ENCODE results near the gene EEIG2. TPM values are rescaled to one million over a fixed set of nuclear protein-coding genes. Genes with fewer than 3 reads are reported as not detected.

EEIG2 gene
- total RNA-seq, 2 experiments from 2014 or later = 14.5 to 16.3 TPM

- Mint-ChIP-seq H3K36me3 (ENCODE audit: low read depth) (peaks cover 3% of the 10 kb centered on the region), H3K27ac (no peak overlapping the region), H3K27me3 (no peaks in the 10 kb centered on the region), H3K9me3 (no peaks in the 10 kb centered on the region), H3K4me3 (no peak overlapping the region), H3K4me1 (peaks cover 26% of the 10 kb centered on the region)
- ChIA-PET CTCF (interaction anchor here (1.8 kb wide), 1 partner anchor 9 kb away, joined by 4 read pairs; no protein-coding TSS in a partner anchor), POLR2A (interaction anchor here (0.6 kb wide), 1 partner anchor 72 kb away, joined by 9 read pairs; no protein-coding TSS in a partner anchor)
- DNase-seq = no peak
These were observed 33.5 kb downstream of the EEIG2 start for GRCh38 chr1:108593448-108593847.

GRCh38 chr1:108595507-108595906 is 35.6 kb downstream of the EEIG2 start:
- DNase-seq = no peak
- H3K9me3 Mint-ChIP-seq = no peaks in the 10 kb centered on the region
- peaks cover 1% of the 10 kb centered on the region for H3K36me3 Mint-ChIP-seq (ENCODE audit: low read depth)
- H3K4me1 Mint-ChIP-seq = peaks cover 16% of the 10 kb centered on the region
- ChIA-PET CTCF (interaction anchor here (1.0 kb wide), 1 partner anchor 33 kb away, joined by 4 read pairs; no protein-coding TSS in a partner anchor), POLR2A (no interaction called here)
- no peak overlapping the region for H3K4me3 Mint-ChIP-seq
- no peak overlapping the region for H3K27ac Mint-ChIP-seq
- no peaks in the 10 kb centered on the region for H3K27me3 Mint-ChIP-seq

- ChIA-PET POLR2A (no interaction called here), CTCF (no interaction called here)
- no peaks in the 10 kb centered on the region for H3K9me3 Mint-ChIP-seq
- peaks cover 5% of the 10 kb centered on the region for H3K4me1 Mint-ChIP-seq
- H3K27me3 Mint-ChIP-seq = no peaks in the 10 kb centered on the region
- no peak overlapping the region for H3K27ac Mint-ChIP-seq
- H3K4me3 Mint-ChIP-seq = no peak overlapping the region
- no peak for DNase-seq
- peaks cover 3% of the 10 kb centered on the region for H3K36me3 Mint-ChIP-seq (ENCODE audit: low read depth)
These were observed 37.1 kb downstream of the EEIG2 start for GRCh38 chr1:108597041-108597440.

GRCh38 chr1:108598340-108598739 is 38.4 kb downstream of the EEIG2 start:
- Mint-ChIP-seq H3K4me3 (no peak overlapping the region), H3K4me1 (no peaks in the 10 kb centered on the region), H3K36me3 (ENCODE audit: low read depth) (peaks cover 3% of the 10 kb centered on the region), H3K9me3 (no peaks in the 10 kb centered on the region), H3K27me3 (no peaks in the 10 kb centered on the region), H3K27ac (no peak overlapping the region)
- POLR2A ChIA-PET = no interaction called here
- no peak for DNase-seq
- CTCF ChIA-PET = interaction anchor here (0.6 to 1.6 kb wide), 2 partner anchors 17 to 21 kb away, joined by 3 to 4 read pairs; no protein-coding TSS in a partner anchor

GRCh38 chr1:108600504-108600903 is 40.6 kb downstream of the EEIG2 start:
- POLR2A ChIA-PET = no interaction called here
- peaks cover 3% of the 10 kb centered on the region for H3K36me3 Mint-ChIP-seq (ENCODE audit: low read depth)
- H3K27ac Mint-ChIP-seq = no peak overlapping the region
- no peaks in the 10 kb centered on the region for H3K4me1 Mint-ChIP-seq
- CTCF ChIA-PET = no interaction called here
- H3K4me3 Mint-ChIP-seq = no peak overlapping the region
- H3K27me3 Mint-ChIP-seq = no peaks in the 10 kb centered on the region
- no peak for DNase-seq
- no peaks in the 10 kb centered on the region for H3K9me3 Mint-ChIP-seq

- POLR2A ChIA-PET = no interaction called here
- no peak overlapping the region for H3K27ac Mint-ChIP-seq
- H3K36me3 Mint-ChIP-seq (ENCODE audit: low read depth) = peaks cover 3% of the 10 kb centered on the region
- no peaks in the 10 kb centered on the region for H3K27me3 Mint-ChIP-seq
- DNase-seq = no peak
- H3K9me3 Mint-ChIP-seq = no peaks in the 10 kb centered on the region
- H3K4me1 Mint-ChIP-seq = no peaks in the 10 kb centered on the region
- CTCF ChIA-PET = interaction anchor here (0.6 kb wide), 1 partner anchor 428 kb away, joined by 4 read pairs; no protein-coding TSS in a partner anchor
- H3K4me3 Mint-ChIP-seq = no peak overlapping the region
These were observed 42.0 kb downstream of the EEIG2 start for GRCh38 chr1:108601708-108602410.

- ChIA-PET POLR2A (no interaction called here), CTCF (interaction anchor here (0.5 to 1.2 kb wide), 2 partner anchors 9 to 637 kb away, joined by 3 to 4 read pairs; no protein-coding TSS in a partner anchor)
- no peaks in the 10 kb centered on the region for H3K27me3 Mint-ChIP-seq
- H3K9me3 Mint-ChIP-seq = no peaks in the 10 kb centered on the region
- H3K4me1 Mint-ChIP-seq = no peaks in the 10 kb centered on the region
- no peak for DNase-seq
- no peak overlapping the region for H3K4me3 Mint-ChIP-seq
- no peak overlapping the region for H3K27ac Mint-ChIP-seq
- peaks cover 6% of the 10 kb centered on the region for H3K36me3 Mint-ChIP-seq (ENCODE audit: low read depth)
These were observed 45.7 kb downstream of the EEIG2 start for GRCh38 chr1:108605633-108606032.

- H3K36me3 Mint-ChIP-seq (ENCODE audit: low read depth) = peaks cover 6% of the 10 kb centered on the region
- DNase-seq = no peak
- H3K27ac Mint-ChIP-seq = no peak overlapping the region
- POLR2A ChIA-PET = no interaction called here
- no peak overlapping the region for H3K4me3 Mint-ChIP-seq
- no peaks in the 10 kb centered on the region for H3K27me3 Mint-ChIP-seq
- no peaks in the 10 kb centered on the region for H3K4me1 Mint-ChIP-seq
- no peaks in the 10 kb centered on the region for H3K9me3 Mint-ChIP-seq
- CTCF ChIA-PET = no interaction called here
These were observed 46.6 kb downstream of the EEIG2 start for GRCh38 chr1:108606478-108606877.

GRCh38 chr1:108609483-108610049 is 49.7 kb downstream of the EEIG2 start:
- CTCF ChIA-PET = no interaction called here
- H3K4me1 Mint-ChIP-seq = no peaks in the 10 kb centered on the region
- no peak overlapping the region for H3K27ac Mint-ChIP-seq
- POLR2A ChIA-PET = no interaction called here
- no peaks in the 10 kb centered on the region for H3K27me3 Mint-ChIP-seq
- no peaks in the 10 kb centered on the region for H3K9me3 Mint-ChIP-seq
- H3K4me3 Mint-ChIP-seq = no peak overlapping the region
- peaks cover 3% of the 10 kb centered on the region for H3K36me3 Mint-ChIP-seq (ENCODE audit: low read depth)
- DNase-seq = no peak

Other genes with a start within 250 kb of the EEIG2 start
- gene NBPF6, start 109.8 kb upstream of the EEIG2 start, total RNA-seq = not detected
- 10 to 100 TPM; 22.7 to 23.6 TPM for gene HENMT1, start 101.0 kb downstream of the EEIG2 start, total RNA-seq
- gene PRPF38B, start 132.2 kb downstream of the EEIG2 start, total RNA-seq = 10 to 100 TPM; 76.4 to 79.8 TPM
- gene FNDC7, start 152.8 kb downstream of the EEIG2 start, total RNA-seq = not detected
- gene STXBP3, start 186.6 kb downstream of the EEIG2 start, total RNA-seq = 10 to 100 TPM; 49.8 to 55.3 TPM

Data from activated CD4-positive, alpha-beta T cell treated with anti-CD3 and anti-CD28 coated beads, Interleukin-2, amount 10 ng/mL, durations not matched to agents 7 days and 5 days (primary cell).